HepG2 (cell line): Measurements from ENCODE around the gene CPA2. TPM values are rescaled to one million over a fixed set of nuclear protein-coding genes. Genes with fewer than 3 reads are reported as not detected.

ENCODE experiments used
- ATAC-seq: fragments of 200-7000 bp; cut with Tn5 transposase; 3 replicates; pipeline ENCODE4 v1.9.1; 2020; ENCODE audit warnings: mild to moderate bottlenecking, moderate library complexity
- BruUV-seq: library from RNA; stranded (reverse); fragments of 400-500 nt; replicated peaks from 2 replicates; lab custom pipeline; 2021; lab: Mats Ljungman, UMichigan
- CTCF ChIA-PET: fragments of 300-600 bp; formaldehyde crosslinking; extraction: SDS; loops from one replicate; lab custom pipeline; 2021; ENCODE audit warnings: low total read pairs, inconsistent platforms, low intra/inter-chr PET ratio; lab: Yijun Ruan, JAX
- POLR2A ChIA-PET: fragments of 350-600 bp; sonication (Branson Sonifier 250); formaldehyde crosslinking; loops from one replicate; lab custom pipeline; 2020; ENCODE audit warnings: antibody characterized with exemption, inconsistent platforms; lab: Yijun Ruan, JAX
- DNase-seq: peaks from one replicate; pipeline ENCODE4 v3.0.0-alpha.2; 2015; ENCODE audit warnings: low spot score
- FAIRE-seq: peaks from 3 replicates; lab custom pipeline; 2011; peaks lifted over from hg19 to GRCh38; lab: Jason Lieb, UNC
- H2AFZ ChIP-seq: one replicate; pipeline ENCODE4 v1.6.1; 2011; ENCODE audit warnings: low read length, inconsistent platforms
- H3K27ac ChIP-seq: fragments of 300-600 bp; 3 replicates; pipeline ENCODE4 v1.8.0; 2011; ENCODE audit warnings: mixed run types, mild to moderate bottlenecking, mixed read lengths, low read length, inconsistent platforms; ENCODE audit not compliant: insufficient read depth; ENCODE audit errors: extremely low read length
- H3K27me3 ChIP-seq, 2 experiments: fragments of 200-600 bp in 1 of 2; 2 replicates in 1 of 2; 3 replicates in 1 of 2; pipeline versions ENCODE4 v1.6.0 to v1.8.0; 2011; ENCODE audit warnings: low read length in 2 of 2, mild to moderate bottlenecking in 2 of 2, moderate library complexity in 2 of 2, inconsistent platforms in 1 of 2; ENCODE audit not compliant: insufficient read depth in 2 of 2, control insufficient read depth in 1 of 2
- H3K36me3 ChIP-seq, 2 experiments: fragments of 200-600 bp in 1 of 2; replicated peaks in 1 of 2; 2 replicates in 1 of 2; 3 replicates in 1 of 2; pipeline versions ENCODE4 v1.5.1 to v1.8.0; 2011; ENCODE audit warnings: low read length in 2 of 2, inconsistent platforms in 1 of 2; ENCODE audit not compliant: insufficient read depth in 2 of 2, control insufficient read depth in 1 of 2
- H3K4me1 ChIP-seq: 2 replicates; pipeline ENCODE4 v1.5.1; 2012; ENCODE audit warnings: low read length, inconsistent platforms; ENCODE audit not compliant: insufficient read depth
- H3K4me2 ChIP-seq: 2 replicates; pipeline ENCODE4 v1.6.0; 2011; ENCODE audit warnings: low read depth, low read length, inconsistent platforms
- H3K4me3 ChIP-seq, 3 experiments: fragments of 200-600 bp in 1 of 3; sonication (generic), shearing (Covaris generic) in 1 of 3; replicated peaks in 1 of 3; 2 replicates each; pipeline ENCODE4 v1.5.1; 2011 to 2016; ENCODE audit warnings: low read length in 3 of 3, inconsistent platforms in 2 of 3, low read depth in 2 of 3, mild to moderate bottlenecking in 2 of 3, control low read depth in 1 of 3, mixed read lengths in 1 of 3; ENCODE audit not compliant: insufficient read depth in 1 of 3
- H3K79me2 ChIP-seq: one replicate; pipeline ENCODE4 v1.6.1; 2011; ENCODE audit warnings: low read length, inconsistent platforms; ENCODE audit not compliant: insufficient read depth
- H3K9ac ChIP-seq: 2 replicates; pipeline ENCODE4 v1.6.0; 2011; ENCODE audit warnings: mild to moderate bottlenecking, low read depth, low read length, inconsistent platforms; ENCODE audit not compliant: insufficient read depth
- H3K9me3 ChIP-seq: 2 replicates; pipeline ENCODE4 v1.5.1; 2012; ENCODE audit warnings: mild to moderate bottlenecking, low read length
- H4K20me1 ChIP-seq: 2 replicates; pipeline ENCODE4 v1.6.0; 2011; ENCODE audit warnings: inconsistent platforms, mild to moderate bottlenecking, low read length, moderate library complexity; ENCODE audit not compliant: insufficient read depth
- HMGXB3 ChIP-seq: sonication (generic); formaldehyde crosslinking; IDR thresholded peaks from 2 replicates; pipeline ENCODE4 v1.4.0; 2020; ENCODE audit warnings: missing genetic modification reagents, borderline replicate concordance
- HNF1B ChIP-seq: sonication (generic); formaldehyde crosslinking; IDR thresholded peaks from 2 replicates; pipeline ENCODE4 v1.5.1; 2020; ENCODE audit warnings: mild to moderate bottlenecking, moderate library complexity, missing genetic modification reagents
- PBX3 ChIP-seq: sonication (generic); formaldehyde crosslinking; IDR thresholded peaks from 2 replicates; pipeline ENCODE4 v1.8.1; 2023; ENCODE audit warnings: missing genetic modification reagents, inconsistent platforms, borderline replicate concordance
- RELA ChIP-seq: sonication (generic); formaldehyde crosslinking; IDR thresholded peaks from 2 replicates; pipeline ENCODE4 v1.4.0; 2020; ENCODE audit warnings: missing genetic modification reagents
- ZNF713 ChIP-seq: sonication (generic); formaldehyde crosslinking; IDR thresholded peaks from 2 replicates; pipeline ENCODE4 v1.4.0; 2020; ENCODE audit warnings: mild to moderate bottlenecking, missing genetic modification reagents
- ZNF772 ChIP-seq: sonication (generic); formaldehyde crosslinking; IDR thresholded peaks from 2 replicates; pipeline ENCODE4 v1.5.0; 2020; ENCODE audit warnings: mild to moderate bottlenecking, missing genetic modification reagents
- WGBS: methylation state at CpG from one replicate; pipeline ENCODE4 v1.1.6; 2017; ENCODE audit warnings: low lambda C conversion rate; 5-methylcytosine and 5-hydroxymethylcytosine counted together
- in situ Hi-C: cut with HindIII; loops from 2 replicates; pipeline ENCODE4 v1.10.0; 2017; ENCODE audit warnings: low pct_unique_long_range_greater_than_20kb; ENCODE audit not compliant: extremely low pct_ligation_motif_present
- intact Hi-C: fragments of 100-400 bp; cut with micrococcal nuclease; formaldehyde crosslinking; loops from one replicate; pipeline ENCODE4 v1.10.0; 2022; ENCODE audit not compliant: unreplicated experiment
- polyA plus RNA-seq, 8 experiments: library from polyadenylated mRNA; depleted of rRNA in 3 of 8; stranded (reverse) in 7 of 8; unstranded in 1 of 8; fragments of >200 nt; fragmentation: Illumina TruSeq in 4 of 8; extraction: Trizol in 4 of 8; gene quantifications; 2 replicates each; pipeline versions ENCODE4 v1.2.1 to v1.2.3, GENCODE V29; 2011 to 2016; ENCODE audit warnings: low read depth in 4 of 8, missing spikeins in 1 of 8, mixed read lengths in 1 of 8; ENCODE audit not compliant: insufficient read depth in 1 of 8
- total RNA-seq, 5 experiments: library from RNA; depleted of rRNA; stranded (reverse); fragments of >200 nt; fragmentation: Illumina TruSeq; extraction: Trizol; gene quantifications; 2 replicates each; pipeline ENCODE4 v1.2.3, GENCODE V29; 2016; ENCODE audit warnings: low read depth in 1 of 5

CPA2 gene
- total and polyA plus RNA-seq, 2 of the 13 experiments (the other 11 are each of a cell fraction or from before 2014, with no cell fraction given): not detected

- Histone ChIP-seq H3K4me1 (peaks cover 8% of the 10 kb centered on the region; the same call in 1 of the 2 replicates), H2AFZ (no peak overlapping the region), H3K27ac (no peak overlapping the region), H3K27me3 (no peaks in the 10 kb centered on the region), H3K79me2 (no peaks in the 10 kb centered on the region), H3K9me3 (no peaks in the 10 kb centered on the region), H3K36me3 (no peaks in the 10 kb centered on the region), H4K20me1 (no peaks in the 10 kb centered on the region), H3K4me3 (no peak overlapping the region), H3K4me2 (no peak overlapping the region), H3K9ac (no peak overlapping the region)
- BruUV-seq: no TSS peak
- TF ChIP-seq HNF1B (CRISPR knock-in tag) (no peak), ZNF772 (CRISPR knock-in tag) (no peak), PBX3 (CRISPR knock-in tag) (no peak), RELA (CRISPR knock-in tag) (no peak), HMGXB3 (CRISPR knock-in tag) (no peak), ZNF713 (CRISPR knock-in tag) (no peak)
- FAIRE-seq: no peak
- 0% methylated on average over 1 of the region's 1 CpG for WGBS
- no peak for DNase-seq
- no peak for ATAC-seq
- POLR2A ChIA-PET: no interaction called here
- in situ Hi-C loops (no loop called here), intact Hi-C loops (no loop called here)
- CTCF ChIA-PET: no interaction called here
These were observed 8.1 kb upstream of the CPA2 start for GRCh38 chr7:130258494-130259078.
